HL-60/S4 treated with phorbol 12-myristate 13-acetate at 8.2 ng/mL for 4 days and 3 days (cell line): ENCODE measurements around the gene CCDC177.

Source experiments
- in situ Hi-C: fragments of 300-500 bp; cut with MboI; formaldehyde crosslinking; loops from 2 replicates; pipeline ENCODE4 v1.15.0; 2022; ENCODE audit warnings: low sequenced_read_pairs

CCDC177 gene

DNA sequence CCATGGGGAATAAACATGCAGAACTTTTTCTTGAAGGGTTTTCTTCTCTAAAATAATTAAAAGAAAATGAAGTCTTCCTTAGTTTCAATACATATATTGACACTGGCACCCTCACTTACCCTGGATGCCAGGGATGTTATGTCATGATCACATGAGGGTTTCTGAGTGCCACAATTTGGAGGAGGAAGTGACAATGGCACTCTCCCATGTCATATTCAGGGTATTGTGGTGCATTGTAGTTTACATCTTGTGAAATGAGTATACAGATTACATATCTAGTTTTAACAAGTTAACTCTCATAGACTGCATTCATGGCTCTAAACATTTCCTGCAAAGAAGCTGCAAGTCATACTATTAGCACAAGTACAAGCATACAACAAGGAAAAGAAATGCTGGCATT is 37.7 kb downstream of the CCDC177 start:
- in situ Hi-C loops = no loop called here

DNA sequence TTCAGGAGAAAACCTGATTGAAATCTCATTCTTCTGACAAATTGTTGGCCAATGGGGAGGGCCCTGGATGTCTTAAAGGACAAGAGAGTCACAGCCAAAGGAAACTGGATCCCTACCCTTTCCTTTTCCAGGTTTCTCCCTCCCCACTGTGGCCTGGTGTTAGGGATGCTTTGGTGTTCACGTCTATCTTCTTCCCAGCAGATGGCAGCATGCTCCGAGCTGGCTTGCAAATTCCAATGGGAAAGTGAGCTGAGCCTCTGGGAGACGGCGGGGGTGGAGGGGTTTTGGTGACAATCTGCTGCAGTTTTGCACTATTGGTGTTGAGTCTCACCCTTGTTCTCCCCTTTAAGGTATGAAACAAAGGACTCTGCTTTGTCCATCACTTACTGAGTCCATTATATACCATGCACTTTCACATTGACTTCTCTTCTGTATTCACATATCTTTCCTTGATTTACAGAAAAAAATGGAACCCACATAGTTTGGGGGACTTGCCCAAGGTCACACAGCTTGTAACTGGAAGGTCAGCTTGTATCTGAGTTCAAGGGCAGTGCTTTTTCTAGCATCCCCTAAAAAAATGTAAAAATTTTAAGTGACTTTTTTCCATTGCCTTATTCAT is 39.3 kb downstream of the CCDC177 start:
- in situ Hi-C loops = no loop called here

- in situ Hi-C loops = no loop called here
Observed at GRCh38 chr14:69532561-69533340, 41.9 kb downstream of the CCDC177 start.

DNA sequence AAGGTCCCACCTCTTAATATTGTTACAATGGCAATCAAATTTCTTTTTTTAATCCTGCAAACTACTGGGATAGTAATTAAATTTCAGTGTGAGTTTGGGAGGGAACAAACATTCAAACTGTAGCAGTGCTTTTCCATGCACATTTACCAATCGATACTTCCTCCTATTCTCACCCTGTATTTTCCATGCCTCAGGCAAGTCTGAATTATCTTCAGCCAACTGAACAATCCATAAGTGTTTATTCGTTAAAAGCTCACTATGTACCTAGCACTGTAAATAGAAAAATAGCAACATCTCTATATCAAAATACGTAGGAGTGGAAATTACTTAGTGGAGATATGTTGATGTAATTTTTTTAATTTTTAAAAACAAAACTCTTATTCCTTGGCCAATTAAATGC is 43.5 kb downstream of the CCDC177 start:
- in situ Hi-C loops = no loop called here

DNA sequence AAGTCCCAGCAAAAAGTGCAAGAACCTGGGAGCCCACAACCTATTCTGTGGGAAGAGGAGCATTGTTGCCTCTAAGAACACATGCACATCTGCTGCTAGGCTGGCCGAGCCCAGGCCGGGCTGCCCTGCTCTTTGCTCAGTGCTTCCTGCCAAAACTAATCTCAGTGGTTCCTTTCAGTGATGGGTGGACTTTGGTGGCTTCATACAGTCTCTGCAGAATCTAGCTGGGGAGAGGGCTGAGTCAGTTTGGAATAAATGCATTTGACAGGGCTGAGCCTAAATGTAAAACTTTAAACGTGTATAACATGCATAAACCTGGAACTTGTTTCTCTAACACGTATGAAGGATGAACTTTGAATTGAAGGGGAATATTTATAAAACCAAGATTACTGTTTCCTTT is 44.6 kb downstream of the CCDC177 start:
- in situ Hi-C loops = no loop called here

DNA sequence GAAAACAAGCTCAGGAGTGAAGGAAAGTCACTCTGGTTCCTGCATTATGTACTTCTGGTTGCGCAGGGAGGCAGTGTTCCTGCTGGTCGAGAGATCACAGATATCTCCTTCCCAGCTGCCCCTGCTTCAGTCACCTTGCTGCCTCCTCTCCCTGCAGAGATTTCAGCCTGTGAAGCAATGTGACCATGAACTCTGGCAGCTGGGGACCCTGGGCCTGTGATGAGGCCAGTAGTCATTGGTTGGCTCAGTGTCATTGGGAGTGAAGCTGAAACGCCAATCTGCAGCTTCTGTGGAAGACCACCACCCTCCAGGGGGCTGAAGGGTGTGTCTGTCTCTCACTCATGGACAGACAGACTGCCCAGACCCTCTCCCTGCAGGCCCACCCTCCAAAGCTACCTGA is 45.1 kb downstream of the CCDC177 start:
- in situ Hi-C loops = no loop called here

GRCh38 chr14:69528930-69529329 is 45.7 kb downstream of the CCDC177 start:
- in situ Hi-C loops = no loop called here

- in situ Hi-C loops = no loop called here
Observed at GRCh38 chr14:69528143-69528542, 46.5 kb downstream of the CCDC177 start.

- in situ Hi-C loops = no loop called here
Observed at GRCh38 chr14:69527635-69528034, 47.0 kb downstream of the CCDC177 start.

DNA sequence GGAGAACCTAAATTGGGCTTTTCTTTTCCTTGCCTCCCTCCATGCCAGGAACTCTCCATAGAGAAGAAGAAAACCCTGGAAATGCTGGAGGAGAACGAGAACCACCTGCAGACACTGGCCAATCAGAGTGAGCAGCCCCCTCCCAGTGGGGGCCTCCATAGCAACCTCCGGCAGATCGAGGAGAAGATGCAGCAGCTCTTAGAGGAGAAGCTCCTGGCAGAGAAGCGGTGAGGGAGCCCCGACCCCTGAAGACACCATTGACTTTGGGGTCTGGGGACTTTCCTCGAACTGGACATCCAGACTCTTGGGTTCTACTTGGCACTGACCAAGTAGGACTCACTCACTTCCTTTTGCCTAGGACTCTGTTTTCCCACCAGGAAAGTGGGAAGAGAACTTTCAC is 48.8 kb downstream of the CCDC177 start:
- in situ Hi-C loops = no loop called here

GRCh38 chr14:69522026-69522425 is 52.6 kb downstream of the CCDC177 start:
- in situ Hi-C loops = no loop called here
